KMS-11 (cell line): ENCODE data around the gene GALNT17.

Experiments
- H2AFZ ChIP-seq: fragments of 200-600 bp; sonication (generic); 2 replicates; pipeline ENCODE4 v1.6.1; 2016; ENCODE audit warnings: antibody characterized with exemption, mixed run types, low read depth
- H3K27ac ChIP-seq: fragments of 200-600 bp; sonication (generic); 2 replicates; pipeline ENCODE4 v1.6.1; 2016; ENCODE audit warnings: mild to moderate bottlenecking, mixed run types
- H3K27me3 ChIP-seq: fragments of 200-600 bp; sonication (generic); 2 replicates; pipeline ENCODE4 v1.6.1; 2017; ENCODE audit warnings: mild to moderate bottlenecking, low read depth, mixed run types, moderate library complexity; ENCODE audit not compliant: insufficient read depth
- H3K36me3 ChIP-seq: fragments of 200-600 bp; sonication (generic); 2 replicates; pipeline ENCODE4 v1.6.1; 2017; ENCODE audit warnings: mild to moderate bottlenecking, mixed run types; ENCODE audit not compliant: insufficient read depth
- H3K4me1 ChIP-seq: fragments of 200-600 bp; sonication (generic); 2 replicates; pipeline ENCODE4 v1.6.1; 2016; ENCODE audit warnings: mild to moderate bottlenecking, low read depth, mixed run types; ENCODE audit not compliant: poor library complexity, severe bottlenecking
- H3K4me2 ChIP-seq: fragments of 200-600 bp; sonication (generic); 2 replicates; pipeline ENCODE4 v1.7.0; 2016; ENCODE audit warnings: mild to moderate bottlenecking, mixed run types
- H3K4me3 ChIP-seq: fragments of 200-600 bp; sonication (generic); IDR thresholded peaks from 2 replicates; pipeline ENCODE4 v1.6.1; 2017; ENCODE audit warnings: low read depth, low read length, mixed read lengths; ENCODE audit not compliant: insufficient read depth
- H3K79me2 ChIP-seq: fragments of 200-600 bp; sonication (generic); 2 replicates; pipeline ENCODE4 v1.6.1; 2016; ENCODE audit warnings: low read depth, mixed run types; ENCODE audit not compliant: insufficient read depth
- H3K9ac ChIP-seq: fragments of 200-600 bp; sonication (generic); 2 replicates; pipeline ENCODE4 v1.6.1; 2016; ENCODE audit warnings: mild to moderate bottlenecking, mixed run types
- H4K20me1 ChIP-seq: fragments of 200-600 bp; sonication (generic); 2 replicates; pipeline ENCODE4 v1.6.1; 2016; ENCODE audit warnings: mild to moderate bottlenecking, mixed run types; ENCODE audit not compliant: insufficient read depth
- CTCF ChIP-seq: fragments of 200-600 bp; sonication (generic); conservative IDR thresholded peaks from 2 replicates; pipeline ENCODE4 v1.6.1; 2017; ENCODE audit warnings: low read depth, mild to moderate bottlenecking, antibody characterized with exemption, low read length, moderate library complexity, mixed read lengths

GALNT17 gene

GRCh38 chr7:71267734-71268469 lies 136.0 kb downstream of the GALNT17 start:
- Histone ChIP-seq H3K4me3 (no peak overlapping the region), H3K79me2 (no peaks in the 10 kb centered on the region), H3K4me2 (no peak overlapping the region), H3K9ac (no peak overlapping the region), H3K27ac (no peak overlapping the region), H3K27me3 (no peaks in the 10 kb centered on the region), H3K36me3 (no peaks in the 10 kb centered on the region), H4K20me1 (no peaks in the 10 kb centered on the region), H3K4me1 (no peaks in the 10 kb centered on the region), H2AFZ (no peak overlapping the region)
- TF ChIP-seq CTCF, result no peak

- Histone ChIP-seq H3K79me2 (no peaks in the 10 kb centered on the region), H3K27me3 (no peaks in the 10 kb centered on the region), H3K36me3 (no peaks in the 10 kb centered on the region), H3K4me1 (no peaks in the 10 kb centered on the region), H4K20me1 (no peaks in the 10 kb centered on the region), H2AFZ (no peak overlapping the region), H3K9ac (no peak overlapping the region), H3K4me2 (no peak overlapping the region), H3K4me3 (no peak overlapping the region), H3K27ac (no peak overlapping the region)
- TF ChIP-seq CTCF, result no peak
These were observed 138.6 kb downstream of the GALNT17 start for GRCh38 chr7:71270558-71270957.

- H3K36me3 ChIP-seq, result no peaks in the 10 kb centered on the region
- TF ChIP-seq CTCF, result no peak
- no peak overlapping the region for H3K27ac ChIP-seq
- no peaks in the 10 kb centered on the region for H3K4me1 ChIP-seq
- no peaks in the 10 kb centered on the region for H4K20me1 ChIP-seq
- no peak overlapping the region for H3K4me3 ChIP-seq
- H3K4me2 ChIP-seq, result no peak overlapping the region
- H3K79me2 ChIP-seq, result no peaks in the 10 kb centered on the region
- H3K27me3 ChIP-seq, result no peaks in the 10 kb centered on the region
- H2AFZ ChIP-seq, result no peak overlapping the region
- no peak overlapping the region for H3K9ac ChIP-seq
These were observed 139.3 kb downstream of the GALNT17 start for GRCh38 chr7:71271203-71271602.

GRCh38 chr7:71272509-71273490 lies 140.9 kb downstream of the GALNT17 start:
- H2AFZ ChIP-seq, result no peak overlapping the region
- no peak overlapping the region for H3K4me3 ChIP-seq
- H3K79me2 ChIP-seq, result no peaks in the 10 kb centered on the region

More at GRCh38 chr7:71272509-71273490, 140.9 kb downstream of the GALNT17 start:
- Histone ChIP-seq H3K36me3 (no peaks in the 10 kb centered on the region), H3K4me2 (no peak overlapping the region), H3K27me3 (no peaks in the 10 kb centered on the region), H3K9ac (no peak overlapping the region), H3K27ac (no peak overlapping the region), H4K20me1 (no peaks in the 10 kb centered on the region), H3K4me1 (no peaks in the 10 kb centered on the region)
- no peak for TF ChIP-seq CTCF
